H1 (cell line): ENCODE results near the gene LRBA. TPM values are rescaled to one million over a fixed set of nuclear protein-coding genes. Genes with fewer than 3 reads are reported as not detected.

Experiments
- SIN3A ChIP-seq, 2 experiments: IDR thresholded peaks in 1 of 2; conservative IDR thresholded peaks in 1 of 2; 2 replicates each; pipeline ENCODE4 v1.6.1; 2011 to 2012; ENCODE audit warnings: low read length in 2 of 2, improper control_type of control experiment in 1 of 2, low read depth in 1 of 2, mild to moderate bottlenecking in 1 of 2
- polyA plus RNA-seq, 7 experiments: library from polyadenylated mRNA; depleted of rRNA in 3 of 7; stranded (reverse) in 5 of 7; unstranded in 2 of 7; fragments of >200 nt in 5 of 7; fragments of 200-250 nt in 2 of 7; gene quantifications; 1 replicate in 5 of 7; 2 replicates in 1 of 7; 4 replicates in 1 of 7; pipeline versions ENCODE4 v1.2.1 to v1.2.3, GENCODE V29; 2011 to 2013; ENCODE audit warnings: missing spikeins in 2 of 7, mixed read lengths in 2 of 7
- total RNA-seq: library from RNA; stranded (reverse); fragmentation: NEBNext Ultra II Directional; extraction: Animal tissue kit (Norgen Biotek cat#: 25700); gene quantifications from 2 replicates; pipeline ENCODE4 v1.2.1, GENCODE V29; 2021
- TF ChIP-seq, protein P1 (sequence below): IDR thresholded peaks from 2 replicates; pipeline ENCODE4 v1.6.1; 2011; ENCODE audit warnings: low read length, improper control_type of control experiment

Gene LRBA
- total and polyA plus RNA-seq, 2 of the 8 experiments (the other 6 are each of a cell fraction or from before 2014, with no cell fraction given) = 54.6 to 83.2 TPM

DNA sequence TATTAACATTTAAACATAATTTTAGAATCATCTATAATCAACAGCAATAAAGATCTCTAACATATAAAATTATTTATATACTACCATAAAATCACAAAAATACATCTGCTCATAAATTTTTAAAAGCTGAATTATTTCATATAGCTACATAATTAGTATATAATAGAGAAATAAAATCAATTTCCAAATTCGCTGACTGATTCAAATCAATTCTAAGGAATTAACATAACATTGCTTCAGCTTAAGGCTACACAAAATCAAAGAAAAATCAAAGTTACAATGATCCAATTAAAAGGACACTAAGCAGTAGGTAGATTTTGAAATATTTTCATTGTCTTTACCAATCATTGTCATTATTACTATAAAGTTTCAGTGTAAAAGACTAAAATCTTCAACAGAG lies 194.7 kb downstream of the LRBA start (continued):
- no peak for TF ChIP-seq SIN3A (conservative IDR thresholded peaks at IDR 0.05 in 1 of 2, IDR thresholded peaks at IDR 0.05 in 1 of 2; ENCODE audit: low read depth in 1 of 2, low read length in 2 of 2)
- TF ChIP-seq, protein P1, sequence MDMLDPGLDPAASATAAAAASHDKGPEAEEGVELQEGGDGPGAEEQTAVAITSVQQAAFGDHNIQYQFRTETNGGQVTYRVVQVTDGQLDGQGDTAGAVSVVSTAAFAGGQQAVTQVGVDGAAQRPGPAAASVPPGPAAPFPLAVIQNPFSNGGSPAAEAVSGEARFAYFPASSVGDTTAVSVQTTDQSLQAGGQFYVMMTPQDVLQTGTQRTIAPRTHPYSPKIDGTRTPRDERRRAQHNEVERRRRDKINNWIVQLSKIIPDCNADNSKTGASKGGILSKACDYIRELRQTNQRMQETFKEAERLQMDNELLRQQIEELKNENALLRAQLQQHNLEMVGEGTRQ = no peak
- TF ChIP-seq, all 59 proteins: peak for 0
